Measurements from ENCODE around the gene HOXC11.

Gene HOXC11

DNA sequence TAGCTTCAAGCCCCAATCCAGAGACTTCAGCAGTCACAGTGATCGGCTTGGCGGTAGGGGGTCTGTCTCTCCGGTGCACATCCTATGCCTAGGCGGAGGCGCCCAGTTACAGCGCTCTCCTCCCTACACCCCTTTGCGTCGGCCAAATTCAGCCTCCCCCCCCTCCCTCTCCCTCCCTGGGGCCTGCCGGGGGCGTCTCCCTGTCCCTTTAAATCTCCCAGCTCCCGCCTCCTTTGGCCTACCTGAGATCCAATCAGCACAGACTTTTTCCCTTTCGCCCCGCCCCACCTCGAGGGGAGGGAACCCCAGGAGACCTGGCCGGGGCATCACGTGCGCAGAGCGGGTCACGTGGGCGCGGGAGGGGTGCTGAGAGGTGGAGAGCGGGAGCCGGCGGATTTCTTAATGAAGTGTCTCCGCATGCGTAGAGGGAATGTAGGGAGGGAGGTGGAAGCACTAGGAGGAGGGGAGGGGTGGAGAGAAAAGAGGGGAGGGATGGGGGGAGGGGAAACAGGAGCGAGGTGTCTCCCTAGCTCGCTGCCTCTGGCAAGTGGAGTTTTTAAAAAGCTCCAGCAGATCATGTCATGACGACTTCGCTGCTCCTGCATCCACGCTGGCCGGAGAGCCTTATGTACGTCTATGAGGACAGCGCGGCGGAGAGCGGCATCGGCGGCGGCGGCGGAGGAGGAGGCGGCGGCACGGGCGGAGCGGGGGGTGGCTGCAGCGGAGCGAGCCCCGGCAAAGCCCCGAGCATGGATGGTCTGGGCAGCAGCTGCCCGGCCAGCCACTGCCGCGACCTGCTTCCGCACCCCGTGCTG, 34.4 kb upstream of the HOXC11 start, which contains the start of gene HOXC13:
Gene HOXC13 (plus strand): TSS at position 506 of the 815 bp plus-strand sequence. CDS start 76 bp downstream, at position 582.
- TF ChIP-seq POLR2A (IDR thresholded peaks at IDR 0.05; ENCODE audit: low read length) (no peak), GATA1 (IDR thresholded peaks at IDR 0.05; ENCODE audit: low read depth, low read length) (no peak)
- DNase-seq, result peak; percentile 37 to 65

DNA sequence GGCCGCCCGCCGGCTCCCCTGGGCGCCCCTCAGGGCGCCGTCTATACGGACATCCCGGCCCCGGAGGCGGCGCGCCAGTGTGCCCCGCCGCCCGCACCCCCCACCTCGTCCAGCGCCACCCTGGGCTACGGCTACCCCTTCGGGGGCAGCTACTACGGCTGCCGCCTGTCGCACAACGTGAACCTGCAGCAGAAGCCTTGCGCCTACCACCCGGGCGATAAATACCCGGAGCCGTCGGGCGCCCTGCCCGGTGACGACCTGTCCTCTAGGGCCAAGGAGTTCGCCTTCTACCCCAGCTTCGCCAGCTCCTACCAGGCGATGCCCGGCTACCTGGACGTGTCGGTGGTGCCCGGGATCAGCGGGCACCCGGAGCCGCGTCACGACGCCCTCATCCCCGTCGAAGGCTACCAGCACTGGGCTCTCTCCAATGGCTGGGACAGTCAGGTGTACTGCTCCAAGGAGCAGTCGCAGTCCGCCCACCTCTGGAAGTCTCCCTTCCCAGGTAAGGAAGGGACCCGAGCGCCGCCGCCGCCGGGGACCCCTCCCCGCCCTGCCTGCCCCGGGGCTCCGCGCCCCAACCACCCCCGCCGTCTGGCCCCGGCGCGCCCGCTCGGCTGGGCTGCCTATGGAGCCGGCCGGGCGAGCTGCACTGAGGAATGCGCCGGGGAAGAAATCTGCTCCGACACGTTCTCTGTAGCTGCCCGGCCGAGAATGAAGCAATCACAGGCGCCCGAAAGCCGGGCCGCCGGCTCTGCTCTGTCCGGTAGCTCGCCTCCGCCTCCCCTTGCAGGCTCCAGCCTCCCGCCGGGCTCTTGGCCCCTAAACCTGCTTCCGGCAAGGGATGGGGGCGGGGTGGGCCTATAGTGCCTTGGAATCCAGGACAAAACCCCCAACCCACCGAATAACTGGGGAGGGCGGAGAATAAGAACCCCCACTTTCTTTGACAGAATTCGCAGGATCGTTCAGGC, 33.5 kb upstream of the HOXC11 start:
- DNase-seq, result no peak
- no peak for TF ChIP-seq GATA1 (IDR thresholded peaks at IDR 0.05; ENCODE audit: low read depth, low read length)
- TF ChIP-seq POLR2A (IDR thresholded peaks at IDR 0.05; ENCODE audit: low read length), result no peak

DNA sequence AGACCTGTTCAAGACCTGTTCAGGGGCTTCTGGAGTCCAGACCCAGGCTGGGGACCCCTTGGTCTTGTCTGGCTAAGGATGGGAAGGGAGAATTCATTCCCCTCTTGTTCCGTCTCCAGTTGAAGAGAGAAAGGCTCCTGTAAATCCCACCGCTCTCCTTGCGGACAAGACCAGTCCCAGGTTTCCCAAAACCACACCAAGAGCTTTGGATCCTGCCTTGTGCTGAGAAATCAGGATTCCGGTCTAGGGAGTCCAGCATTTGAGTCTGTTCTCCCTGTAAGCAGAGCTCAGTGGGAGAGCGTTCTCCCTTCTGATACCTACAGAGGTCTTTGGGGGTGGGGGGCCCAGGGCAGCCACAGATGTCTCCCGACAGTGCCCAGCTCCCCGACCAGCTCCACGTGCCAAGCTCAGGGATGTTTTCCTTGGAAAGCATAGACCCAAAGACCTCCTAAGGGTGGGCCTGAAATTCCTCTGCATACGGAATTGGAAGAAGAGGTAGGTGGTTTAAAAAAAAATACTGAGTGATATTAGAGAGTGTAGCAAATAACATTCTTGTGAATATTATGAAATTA, 32.4 kb upstream of the HOXC11 start:
- no peak for TF ChIP-seq GATA1 (IDR thresholded peaks at IDR 0.05; ENCODE audit: low read depth, low read length)
- TF ChIP-seq POLR2A (IDR thresholded peaks at IDR 0.05; ENCODE audit: low read length), result no peak
- no peak for DNase-seq

DNA sequence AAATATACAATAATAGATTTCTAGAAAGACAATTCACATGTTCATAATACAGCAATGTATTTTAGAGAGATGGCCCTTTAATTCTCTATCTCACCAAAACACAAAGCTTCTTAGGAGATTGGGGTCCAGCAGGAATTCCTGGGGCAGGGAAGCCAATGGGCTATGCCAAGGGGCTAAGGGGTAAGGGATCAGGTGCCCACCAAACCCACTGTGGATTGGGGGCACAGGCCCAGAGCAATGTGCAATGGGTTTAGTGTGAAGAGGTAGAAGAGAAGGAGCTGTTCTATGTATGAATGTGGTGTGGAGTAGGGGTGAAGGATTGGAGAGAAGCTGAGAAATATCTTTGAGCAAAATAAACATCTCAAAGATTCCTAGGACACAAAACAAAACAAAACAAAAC, 31.7 kb upstream of the HOXC11 start:
- TF ChIP-seq GATA1 (IDR thresholded peaks at IDR 0.05; ENCODE audit: low read depth, low read length) (no peak), POLR2A (IDR thresholded peaks at IDR 0.05; ENCODE audit: low read length) (no peak)
- DNase-seq, result no peak

DNA sequence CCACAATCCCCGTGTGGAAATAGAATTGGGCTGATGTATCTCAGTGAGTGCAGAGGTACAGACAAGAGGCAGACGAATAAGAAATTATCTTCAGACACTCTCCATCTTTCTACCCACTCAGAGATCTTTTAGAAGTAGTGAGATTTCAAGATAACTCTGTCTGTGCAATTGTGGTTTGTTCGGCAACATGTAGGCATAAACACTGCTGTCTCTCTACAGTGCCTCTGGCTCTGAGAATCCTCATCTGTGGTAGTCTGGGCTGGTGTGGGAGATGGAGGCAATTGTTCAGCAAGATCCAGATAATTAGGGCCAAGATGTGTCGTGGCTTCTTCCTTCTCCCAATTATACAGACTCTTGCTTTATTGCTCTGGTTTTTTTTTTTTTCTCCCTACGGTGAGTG, 31.2 kb upstream of the HOXC11 start:
- DNase-seq, result no peak
- TF ChIP-seq POLR2A (IDR thresholded peaks at IDR 0.05; ENCODE audit: low read length) (no peak), GATA1 (IDR thresholded peaks at IDR 0.05; ENCODE audit: low read depth, low read length) (no peak)

DNA sequence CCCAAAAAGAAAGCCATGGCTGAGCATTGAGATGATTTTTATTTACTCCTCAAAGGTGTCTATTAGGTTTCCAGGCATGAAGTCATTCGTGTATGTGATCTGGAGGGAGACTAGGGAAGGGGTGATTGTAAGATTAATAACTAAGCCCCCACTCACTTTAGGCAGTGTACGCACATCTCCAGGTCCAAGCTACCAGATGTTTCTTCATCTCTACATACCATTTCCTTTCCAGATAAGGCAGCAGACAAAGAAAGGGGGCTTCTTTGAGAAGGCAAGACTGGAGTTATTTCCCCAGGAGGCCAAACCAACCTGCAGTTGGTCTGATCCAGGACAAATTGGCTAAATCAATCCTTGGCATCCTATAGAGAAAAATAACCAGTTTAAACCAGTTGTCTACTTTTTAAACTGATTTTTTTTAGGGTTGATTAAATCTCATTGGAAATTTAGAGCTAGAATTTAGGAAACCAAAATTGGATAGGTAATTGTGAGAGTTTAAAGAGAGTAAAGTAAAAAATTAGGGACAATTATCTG, 30.4 kb upstream of the HOXC11 start:
- TF ChIP-seq POLR2A (IDR thresholded peaks at IDR 0.05; ENCODE audit: low read length), result no peak
- TF ChIP-seq GATA1 (IDR thresholded peaks at IDR 0.05; ENCODE audit: low read depth, low read length), result no peak
- DNase-seq, result no peak

DNA sequence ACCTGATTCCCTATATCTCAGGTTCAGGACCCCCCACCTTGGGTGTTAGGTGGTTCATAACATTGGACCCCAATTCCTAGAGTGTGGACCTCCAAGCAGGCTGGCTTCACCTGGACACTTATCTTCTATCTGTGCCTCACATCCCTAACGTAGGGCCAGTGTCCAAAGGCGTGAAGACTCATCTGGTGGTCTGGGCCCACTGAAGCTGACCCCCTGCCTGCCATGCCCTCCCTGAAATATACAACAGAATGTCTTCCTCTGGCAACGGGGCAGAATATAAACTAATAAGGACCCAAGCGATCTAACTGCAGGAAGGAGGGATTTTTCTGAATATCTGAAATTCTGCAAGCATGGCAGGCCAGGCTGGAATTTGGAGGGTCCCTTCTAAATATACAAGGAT, 28.7 kb upstream of the HOXC11 start:
- no peak for TF ChIP-seq POLR2A (IDR thresholded peaks at IDR 0.05; ENCODE audit: low read length)
- TF ChIP-seq GATA1 (IDR thresholded peaks at IDR 0.05; ENCODE audit: low read depth, low read length), result no peak
- no peak for DNase-seq

DNA sequence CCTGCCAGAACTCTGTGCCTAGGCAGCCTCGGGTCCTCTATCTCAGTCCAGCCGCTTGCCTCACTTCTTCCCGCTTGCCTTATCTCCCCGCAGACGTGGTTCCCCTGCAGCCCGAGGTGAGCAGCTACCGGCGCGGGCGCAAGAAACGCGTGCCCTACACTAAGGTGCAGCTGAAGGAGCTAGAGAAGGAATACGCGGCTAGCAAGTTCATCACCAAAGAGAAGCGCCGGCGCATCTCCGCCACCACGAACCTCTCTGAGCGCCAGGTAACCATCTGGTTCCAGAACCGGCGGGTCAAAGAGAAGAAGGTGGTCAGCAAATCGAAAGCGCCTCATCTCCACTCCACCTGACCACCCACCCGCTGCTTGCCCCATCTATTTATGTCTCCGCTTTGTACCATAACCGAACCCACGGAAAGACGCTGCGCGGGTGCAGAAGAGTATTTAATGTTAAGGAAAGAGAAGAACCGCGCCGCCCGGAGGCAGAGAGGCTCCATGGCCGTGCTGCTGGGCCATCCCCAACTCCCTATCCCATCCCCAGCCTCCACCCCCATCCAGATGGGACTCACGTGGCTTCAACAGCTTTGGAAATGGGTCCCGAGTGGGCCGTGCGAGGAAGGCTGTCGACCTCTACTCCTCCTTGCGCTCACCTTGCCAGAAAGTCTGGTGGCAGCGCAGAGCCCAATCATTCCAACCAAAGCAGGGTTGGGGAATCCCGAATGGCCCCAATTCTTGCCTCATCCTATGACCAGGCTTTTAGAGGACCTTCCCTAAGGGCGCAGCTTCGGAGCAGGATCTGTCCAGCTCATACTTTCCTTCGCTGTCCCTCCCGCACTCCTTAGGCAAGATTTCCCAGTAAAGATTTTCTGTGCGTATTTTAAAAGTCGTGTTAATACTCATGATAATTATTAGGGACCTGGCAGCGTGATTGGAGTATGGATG, 27.7 kb upstream of the HOXC11 start:
- TF ChIP-seq GATA1 (IDR thresholded peaks at IDR 0.05; ENCODE audit: low read depth, low read length) (no peak), POLR2A (IDR thresholded peaks at IDR 0.05; ENCODE audit: low read length) (no peak)
- no peak for DNase-seq

DNA sequence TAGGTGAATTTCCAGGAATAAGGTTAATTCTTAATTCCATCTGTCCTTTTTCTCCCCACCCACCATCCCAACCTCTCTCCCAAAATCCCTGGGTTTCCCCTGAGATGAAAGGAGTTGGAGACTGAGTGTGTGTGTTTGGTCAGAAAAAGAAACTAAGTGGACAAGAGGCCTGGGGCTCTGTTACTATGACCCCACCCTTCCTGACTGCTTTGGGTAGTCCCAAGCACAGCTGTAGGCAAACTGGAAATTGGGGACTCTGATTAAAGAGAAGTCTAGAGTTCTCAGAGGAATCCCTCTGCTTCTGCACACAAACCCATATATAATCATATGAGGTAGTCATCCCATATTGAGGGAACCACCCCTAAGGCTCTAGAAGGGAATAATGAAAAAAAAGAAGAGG, 25.2 kb upstream of the HOXC11 start:
- DNase-seq, result no peak
- TF ChIP-seq GATA1 (IDR thresholded peaks at IDR 0.05; ENCODE audit: low read depth, low read length) (no peak), POLR2A (IDR thresholded peaks at IDR 0.05; ENCODE audit: low read length) (no peak)

DNA sequence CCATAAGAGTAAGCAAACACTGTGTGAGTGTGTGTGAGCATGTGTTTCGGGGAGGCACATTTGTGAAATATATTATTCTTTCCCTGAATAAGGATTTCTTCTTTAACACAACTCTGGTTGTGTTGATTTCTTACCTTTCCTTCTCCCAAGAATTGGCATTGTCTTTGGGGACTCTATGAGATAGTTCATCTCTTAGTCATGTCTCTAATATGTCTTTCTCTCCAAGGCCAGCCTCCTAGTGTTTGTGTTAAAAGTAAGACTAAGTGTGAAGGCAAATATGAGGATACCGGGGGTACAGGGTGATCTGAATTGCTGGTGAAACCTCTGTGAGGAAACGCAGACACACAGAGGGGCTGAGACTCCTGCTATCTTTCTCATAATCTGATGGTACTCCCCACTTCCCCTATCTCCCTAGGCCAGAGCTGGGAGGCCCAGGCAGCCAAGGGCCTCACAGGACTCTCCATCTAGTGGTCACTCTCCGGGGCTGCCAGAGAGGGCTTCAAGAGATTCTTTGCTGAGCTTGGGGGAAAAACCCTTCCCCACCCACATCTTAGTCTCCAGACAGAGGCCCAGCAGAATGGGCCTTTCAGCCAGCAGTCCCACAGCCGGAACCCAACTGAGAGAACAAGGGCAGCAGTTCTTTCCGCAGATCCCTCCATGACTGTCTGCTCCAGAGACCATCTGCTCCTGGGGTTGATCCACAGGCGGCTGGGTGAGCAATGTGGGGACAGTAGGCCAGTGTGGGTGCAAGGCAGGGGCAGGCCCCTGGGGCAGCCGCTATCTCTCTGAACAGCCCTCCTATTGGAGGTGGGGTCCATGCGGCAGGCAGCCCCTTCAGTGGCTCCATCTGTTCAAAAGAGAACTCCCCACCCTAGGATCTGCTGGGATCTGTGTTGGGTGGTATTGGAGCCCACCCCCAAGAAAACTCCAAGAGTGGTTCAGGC, 24.0 kb upstream of the HOXC11 start:
- TF ChIP-seq GATA1 (IDR thresholded peaks at IDR 0.05; ENCODE audit: low read depth, low read length) (no peak), POLR2A (IDR thresholded peaks at IDR 0.05; ENCODE audit: low read length) (no peak)
- peak in 1 of 2 experiments; percentile 45 for DNase-seq

DNA sequence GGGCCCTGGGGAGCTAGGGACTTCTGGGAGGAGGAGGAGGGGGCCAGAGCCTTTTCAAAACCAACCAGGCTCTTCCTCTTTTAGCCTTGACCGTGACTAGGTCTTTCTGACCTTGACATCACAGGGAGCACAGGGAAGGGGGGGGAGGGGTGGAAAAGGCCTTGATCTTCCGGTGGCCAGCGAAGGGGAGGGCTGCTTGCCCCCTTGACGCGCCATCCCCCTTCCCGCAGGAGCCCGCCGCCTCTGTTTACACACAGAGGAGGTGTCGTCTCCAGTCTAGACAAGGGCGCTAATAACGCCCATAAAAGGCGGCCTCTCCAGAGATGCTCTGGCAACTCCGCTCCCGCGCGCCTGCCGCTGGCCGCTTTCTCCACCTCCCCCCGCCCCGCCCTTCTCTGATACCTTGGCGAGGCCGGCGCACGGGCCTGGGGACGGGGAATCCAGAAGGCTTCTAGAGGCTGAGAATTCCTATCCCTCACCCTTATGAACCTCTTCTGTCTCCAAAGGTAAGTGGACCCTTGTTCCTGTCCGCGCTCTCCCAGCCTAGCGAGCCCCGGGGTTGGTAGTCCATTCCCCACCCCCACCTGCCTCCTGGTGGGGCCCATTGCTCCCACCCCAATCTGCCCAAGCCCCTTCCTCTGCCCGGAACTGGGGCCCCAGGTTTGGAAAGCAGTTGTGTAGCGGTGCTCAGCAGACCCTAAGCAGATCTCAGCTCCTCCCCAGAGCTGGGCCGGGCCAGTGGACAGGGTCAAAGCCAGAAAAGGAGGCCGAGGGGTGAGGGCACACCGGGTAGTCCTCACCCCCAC, 23.1 kb upstream of the HOXC11 start:
- no peak for DNase-seq
- TF ChIP-seq POLR2A (IDR thresholded peaks at IDR 0.05; ENCODE audit: low read length), result no peak
- no peak for TF ChIP-seq GATA1 (IDR thresholded peaks at IDR 0.05; ENCODE audit: low read depth, low read length)

Measured in erythroblast (primary cell).